K562 (cell line): ENCODE measurements around the gene GFOD2. TPM values are rescaled to one million over a fixed set of nuclear protein-coding genes. Genes with fewer than 3 reads are reported as not detected.

Source experiments
- CREM ChIP-seq: IDR thresholded peaks from 2 replicates; pipeline ENCODE4 v1.6.1; 2014; ENCODE audit warnings: antibody characterized with exemption, low read depth
- ELF1 ChIP-seq: fragments of 200-800 bp; sonication (Bioruptor generic); IDR thresholded peaks from 2 replicates; pipeline ENCODE4 v1.6.1; 2016; ENCODE audit warnings: missing genetic modification characterization, missing compliant biosample characterization
- HCFC1 ChIP-seq: IDR thresholded peaks from 2 replicates; pipeline ENCODE4 v1.6.1; 2012; ENCODE audit warnings: low read depth, low read length, improper control_type of control experiment
- KDM1A ChIP-seq, 2 experiments: fragments of 450-650 bp; IDR thresholded peaks; 2 replicates each; pipeline ENCODE4 v1.6.1; 2016; ENCODE audit warnings: mild to moderate bottlenecking in 2 of 2
- KLF16 ChIP-seq: IDR thresholded peaks from 2 replicates; pipeline ENCODE4 v1.6.1; 2016; ENCODE audit warnings: antibody characterized with exemption
- MAFK ChIP-seq: IDR thresholded peaks from 2 replicates; pipeline ENCODE4 v1.6.1; 2011; ENCODE audit warnings: low read length, improper control_type of control experiment
- NR1H2 ChIP-seq: sonication (generic); formaldehyde crosslinking; IDR thresholded peaks from 2 replicates; pipeline ENCODE4 v1.4.0; 2020; ENCODE audit warnings: mild to moderate bottlenecking, missing genetic modification reagents
- NRF1 ChIP-seq, 2 experiments: fragments of 450-650 bp; IDR thresholded peaks in 1 of 2; conservative IDR thresholded peaks in 1 of 2; 2 replicates each; pipeline ENCODE4 v1.6.1; 2014; ENCODE audit warnings: mild to moderate bottlenecking in 2 of 2
- RCOR1 ChIP-seq, 2 experiments: IDR thresholded peaks; 2 replicates each; pipeline ENCODE4 v1.6.1; 2012; ENCODE audit warnings: low read depth in 2 of 2, low read length in 2 of 2, borderline replicate concordance in 1 of 2, improper control_type of control experiment in 1 of 2
- SP1 ChIP-seq: sonication (generic); formaldehyde crosslinking; IDR thresholded peaks from 2 replicates; pipeline ENCODE4 v1.8.1; 2022; ENCODE audit warnings: mild to moderate bottlenecking, missing genetic modification reagents
- TEAD1 ChIP-seq, 2 experiments: fragments of 450-650 bp in 1 of 2; sonication (generic) in 1 of 2; formaldehyde crosslinking; IDR thresholded peaks; 2 replicates each; pipeline versions ENCODE4 v1.4.0 to v1.8.0; 2020 to 2022; ENCODE audit warnings: mild to moderate bottlenecking in 2 of 2, missing genetic modification reagents in 1 of 2
- XRCC5 ChIP-seq: fragments of 200-400 bp; formaldehyde crosslinking; IDR thresholded peaks from 2 replicates; pipeline ENCODE4 v1.6.1; 2017; ENCODE audit warnings: low read depth, mild to moderate bottlenecking, low read length
- ZNF143 ChIP-seq: sonication (generic); formaldehyde crosslinking; IDR thresholded peaks from 2 replicates; pipeline ENCODE4 v1.9.0; 2022; ENCODE audit warnings: mild to moderate bottlenecking, missing genetic modification reagents
- polyA plus RNA-seq, 8 experiments: library from polyadenylated mRNA; depleted of rRNA in 4 of 8; stranded (reverse) in 5 of 8; unstranded in 3 of 8; fragments of >200 nt; fragmentation: Nextera tagmentation in 2 of 8; fragmentation: Illumina TruSeq in 1 of 8; extraction: Ambion mirVana in 2 of 8; extraction: Trizol in 1 of 8; gene quantifications; 2 replicates each; pipeline versions ENCODE4 v1.2.1 to v1.2.3, GENCODE V29; 2011 to 2014; ENCODE audit warnings: inconsistent platforms in 1 of 8, missing spikeins in 1 of 8
- total RNA-seq, 7 experiments: library from RNA; depleted of rRNA in 6 of 7; stranded (reverse); fragments of >200 nt in 6 of 7; fragmentation: Illumina TruSeq in 2 of 7; extraction: Trizol in 2 of 7; gene quantifications; 2 replicates each; pipeline versions ENCODE4 v1.2.1 to v1.2.3, GENCODE V29; 2011 to 2021; ENCODE audit warnings: low replicate concordance in 1 of 7
- TF ChIP-seq, protein P1 (sequence below), 2 experiments: fragments of 450-650 bp; formaldehyde crosslinking in 1 of 2; IDR thresholded peaks; 2 replicates each; pipeline versions ENCODE4 v1.4.0 to v1.6.1; 2014 to 2020; ENCODE audit warnings: mild to moderate bottlenecking in 2 of 2, borderline replicate concordance in 1 of 2, low read depth in 1 of 2
- TF ChIP-seq, protein P2 (sequence below): sonication (generic); IDR thresholded peaks from 2 replicates; pipeline ENCODE4 v1.6.1; 2016
- TF ChIP-seq, protein P3 (sequence below): sonication (generic); formaldehyde crosslinking; IDR thresholded peaks from 2 replicates; pipeline ENCODE4 v1.8.1; 2023; ENCODE audit warnings: mild to moderate bottlenecking, missing genetic modification reagents

Gene GFOD2
- total and polyA plus RNA-seq, 9 of the 15 experiments (the other 6 are each of a cell fraction or from before 2014, with no cell fraction given): 1.9 to 15.8 (median 11.1) TPM

DNA sequence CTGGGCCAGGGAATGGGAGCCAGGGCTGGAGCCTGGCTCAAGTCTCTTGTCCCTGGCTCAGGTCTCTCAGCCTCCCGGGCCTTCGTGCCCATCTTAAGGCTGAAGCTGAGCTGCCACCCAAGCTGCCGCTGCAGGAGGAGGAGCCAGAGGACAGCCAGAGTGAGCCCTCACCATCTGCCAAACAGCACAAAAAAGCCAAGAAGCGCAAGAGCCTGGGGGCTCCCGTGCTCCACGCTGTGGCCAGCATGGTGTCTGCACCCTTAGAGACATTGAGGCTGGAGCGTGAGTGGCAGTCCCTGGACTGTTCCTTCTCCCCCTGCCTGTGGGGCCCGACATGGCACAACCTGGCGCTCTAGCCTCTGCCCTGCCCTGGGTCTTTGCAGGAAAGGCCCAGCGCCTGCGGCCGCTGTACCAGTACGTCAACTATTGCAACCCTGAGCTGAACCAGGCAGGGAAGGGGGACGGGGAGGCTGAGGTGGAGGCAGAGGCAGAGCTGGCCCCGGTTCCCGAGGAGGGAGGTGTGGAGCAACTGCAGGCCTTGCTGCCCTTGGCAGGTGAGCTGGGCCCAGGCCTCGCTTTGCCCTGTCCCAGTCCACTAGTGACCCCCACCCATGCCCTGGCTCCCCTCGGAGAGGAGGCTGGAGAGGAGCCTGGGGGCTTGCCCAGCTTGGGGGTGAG lies 51.2 kb downstream of the GFOD2 start (continued):
- TF ChIP-seq, protein P1, sequence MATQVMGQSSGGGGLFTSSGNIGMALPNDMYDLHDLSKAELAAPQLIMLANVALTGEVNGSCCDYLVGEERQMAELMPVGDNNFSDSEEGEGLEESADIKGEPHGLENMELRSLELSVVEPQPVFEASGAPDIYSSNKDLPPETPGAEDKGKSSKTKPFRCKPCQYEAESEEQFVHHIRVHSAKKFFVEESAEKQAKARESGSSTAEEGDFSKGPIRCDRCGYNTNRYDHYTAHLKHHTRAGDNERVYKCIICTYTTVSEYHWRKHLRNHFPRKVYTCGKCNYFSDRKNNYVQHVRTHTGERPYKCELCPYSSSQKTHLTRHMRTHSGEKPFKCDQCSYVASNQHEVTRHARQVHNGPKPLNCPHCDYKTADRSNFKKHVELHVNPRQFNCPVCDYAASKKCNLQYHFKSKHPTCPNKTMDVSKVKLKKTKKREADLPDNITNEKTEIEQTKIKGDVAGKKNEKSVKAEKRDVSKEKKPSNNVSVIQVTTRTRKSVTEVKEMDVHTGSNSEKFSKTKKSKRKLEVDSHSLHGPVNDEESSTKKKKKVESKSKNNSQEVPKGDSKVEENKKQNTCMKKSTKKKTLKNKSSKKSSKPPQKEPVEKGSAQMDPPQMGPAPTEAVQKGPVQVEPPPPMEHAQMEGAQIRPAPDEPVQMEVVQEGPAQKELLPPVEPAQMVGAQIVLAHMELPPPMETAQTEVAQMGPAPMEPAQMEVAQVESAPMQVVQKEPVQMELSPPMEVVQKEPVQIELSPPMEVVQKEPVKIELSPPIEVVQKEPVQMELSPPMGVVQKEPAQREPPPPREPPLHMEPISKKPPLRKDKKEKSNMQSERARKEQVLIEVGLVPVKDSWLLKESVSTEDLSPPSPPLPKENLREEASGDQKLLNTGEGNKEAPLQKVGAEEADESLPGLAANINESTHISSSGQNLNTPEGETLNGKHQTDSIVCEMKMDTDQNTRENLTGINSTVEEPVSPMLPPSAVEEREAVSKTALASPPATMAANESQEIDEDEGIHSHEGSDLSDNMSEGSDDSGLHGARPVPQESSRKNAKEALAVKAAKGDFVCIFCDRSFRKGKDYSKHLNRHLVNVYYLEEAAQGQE (IDR thresholded peaks at IDR 0.05; ENCODE audit: borderline replicate concordance): peak; percentile 75
- TF ChIP-seq, protein P1 (CRISPR knock-in tag; IDR thresholded peaks at IDR 0.05; ENCODE audit: low read depth): no peak
- no peak for TF ChIP-seq ELF1 (tag)
- TF ChIP-seq RCOR1 (IDR thresholded peaks at IDR 0.05; ENCODE audit: borderline replicate concordance in 1 of 2, low read depth in 2 of 2, low read length in 2 of 2): peak in 1 of 2 experiments; percentile 32; a peak in 1 of 4 replicates
- TF ChIP-seq ZNF143 (CRISPR knock-in tag): peak; percentile 52; the same call in 1 of the 2 replicates
- 0 out of 2 replicates have a peak, but pooled peaks have one; percentile 71 for TF ChIP-seq XRCC5
- TF ChIP-seq TEAD1 (CRISPR knock-in tag; IDR thresholded peaks at IDR 0.05): peak in 1 of 2 experiments; percentile 36; a peak in 1 of 4 replicates
- TF ChIP-seq SP1 (CRISPR knock-in tag): peak; percentile 31
- no peak for TF ChIP-seq NR1H2 (CRISPR knock-in tag)
- peak; percentile 19 to 49; a peak in 2 of 4 replicates for TF ChIP-seq NRF1 (conservative IDR thresholded peaks at IDR 0.05 in 1 of 2, IDR thresholded peaks at IDR 0.05 in 1 of 2)
- TF ChIP-seq, protein P2, sequence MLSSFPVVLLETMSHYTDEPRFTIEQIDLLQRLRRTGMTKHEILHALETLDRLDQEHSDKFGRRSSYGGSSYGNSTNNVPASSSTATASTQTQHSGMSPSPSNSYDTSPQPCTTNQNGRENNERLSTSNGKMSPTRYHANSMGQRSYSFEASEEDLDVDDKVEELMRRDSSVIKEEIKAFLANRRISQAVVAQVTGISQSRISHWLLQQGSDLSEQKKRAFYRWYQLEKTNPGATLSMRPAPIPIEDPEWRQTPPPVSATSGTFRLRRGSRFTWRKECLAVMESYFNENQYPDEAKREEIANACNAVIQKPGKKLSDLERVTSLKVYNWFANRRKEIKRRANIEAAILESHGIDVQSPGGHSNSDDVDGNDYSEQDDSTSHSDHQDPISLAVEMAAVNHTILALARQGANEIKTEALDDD: no peak
- peak; percentile 51; the same call in 1 of the 2 replicates for TF ChIP-seq HCFC1
- peak; percentile 55; the same call in 1 of the 2 replicates for TF ChIP-seq CREM
- TF ChIP-seq KDM1A (IDR thresholded peaks at IDR 0.05): no peak
- TF ChIP-seq MAFK: no peak
- TF ChIP-seq, protein P3, sequence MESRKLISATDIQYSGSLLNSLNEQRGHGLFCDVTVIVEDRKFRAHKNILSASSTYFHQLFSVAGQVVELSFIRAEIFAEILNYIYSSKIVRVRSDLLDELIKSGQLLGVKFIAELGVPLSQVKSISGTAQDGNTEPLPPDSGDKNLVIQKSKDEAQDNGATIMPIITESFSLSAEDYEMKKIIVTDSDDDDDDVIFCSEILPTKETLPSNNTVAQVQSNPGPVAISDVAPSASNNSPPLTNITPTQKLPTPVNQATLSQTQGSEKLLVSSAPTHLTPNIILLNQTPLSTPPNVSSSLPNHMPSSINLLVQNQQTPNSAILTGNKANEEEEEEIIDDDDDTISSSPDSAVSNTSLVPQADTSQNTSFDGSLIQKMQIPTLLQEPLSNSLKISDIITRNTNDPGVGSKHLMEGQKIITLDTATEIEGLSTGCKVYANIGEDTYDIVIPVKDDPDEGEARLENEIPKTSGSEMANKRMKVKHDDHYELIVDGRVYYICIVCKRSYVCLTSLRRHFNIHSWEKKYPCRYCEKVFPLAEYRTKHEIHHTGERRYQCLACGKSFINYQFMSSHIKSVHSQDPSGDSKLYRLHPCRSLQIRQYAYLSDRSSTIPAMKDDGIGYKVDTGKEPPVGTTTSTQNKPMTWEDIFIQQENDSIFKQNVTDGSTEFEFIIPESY (CRISPR knock-in tag): peak; percentile 96
- 0 out of 2 replicates have a peak, but pooled peaks have one; percentile 35 for TF ChIP-seq KLF16
